ENCODE results near the gene B3GAT2. TPM values are rescaled to one million over a fixed set of nuclear protein-coding genes. Genes with fewer than 3 reads are reported as not detected.

B3GAT2 gene
- total and polyA plus RNA-seq, 2 donors (not counting 1 experiment from before 2014, with no cell fraction given), result not detected

DNA sequence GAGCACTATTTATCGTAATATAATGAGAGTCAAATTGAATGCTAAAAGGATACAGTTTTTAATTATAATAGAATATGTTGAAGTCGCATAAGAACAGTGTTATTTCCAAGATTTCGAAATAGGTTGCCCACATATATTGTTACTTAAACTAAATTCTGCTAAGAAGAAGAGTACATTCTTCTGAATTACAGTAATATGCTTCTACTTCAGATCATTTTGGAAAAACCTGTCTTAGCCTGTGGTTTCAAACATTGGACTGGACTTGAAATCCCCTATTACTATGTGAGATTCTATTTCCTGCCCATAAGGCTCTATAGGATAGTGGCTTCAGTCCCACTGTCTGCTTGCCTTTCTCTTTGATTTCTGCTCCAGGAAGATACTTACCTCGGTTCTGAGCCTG is 137.2 kb downstream of the B3GAT2 start:
- H3K27me3 ChIP-seq (replicated peaks in 1 of 4; ENCODE audit: control extremely low read depth in 1 of 4, control insufficient read depth in 3 of 4, insufficient read depth in 4 of 4, low read length in 3 of 4), result no peaks in the 10 kb centered on the region
- Mint-ChIP-seq H3K27ac (no peak overlapping the region), H3K4me3 (no peak overlapping the region), H3K9me3 (ENCODE audit: insufficient read depth) (peaks cover 5% of the 10 kb centered on the region), H3K4me1 (peaks cover 5% of the 10 kb centered on the region), H3K27me3 (no peaks in the 10 kb centered on the region)
- peaks cover 3 to 7% of the 10 kb centered on the region in 2 donors for H3K4me1 ChIP-seq (ENCODE audit: control insufficient read depth in 2 of 2, insufficient read depth in 2 of 2, low read length in 2 of 2)
- ATAC-seq (ENCODE audit: low read depth) (no peak), DNase-seq (no peak)
- no peak overlapping the region for H3K27ac ChIP-seq (ENCODE audit: low read length in 2 of 2)
- TF ChIP-seq, protein P1, sequence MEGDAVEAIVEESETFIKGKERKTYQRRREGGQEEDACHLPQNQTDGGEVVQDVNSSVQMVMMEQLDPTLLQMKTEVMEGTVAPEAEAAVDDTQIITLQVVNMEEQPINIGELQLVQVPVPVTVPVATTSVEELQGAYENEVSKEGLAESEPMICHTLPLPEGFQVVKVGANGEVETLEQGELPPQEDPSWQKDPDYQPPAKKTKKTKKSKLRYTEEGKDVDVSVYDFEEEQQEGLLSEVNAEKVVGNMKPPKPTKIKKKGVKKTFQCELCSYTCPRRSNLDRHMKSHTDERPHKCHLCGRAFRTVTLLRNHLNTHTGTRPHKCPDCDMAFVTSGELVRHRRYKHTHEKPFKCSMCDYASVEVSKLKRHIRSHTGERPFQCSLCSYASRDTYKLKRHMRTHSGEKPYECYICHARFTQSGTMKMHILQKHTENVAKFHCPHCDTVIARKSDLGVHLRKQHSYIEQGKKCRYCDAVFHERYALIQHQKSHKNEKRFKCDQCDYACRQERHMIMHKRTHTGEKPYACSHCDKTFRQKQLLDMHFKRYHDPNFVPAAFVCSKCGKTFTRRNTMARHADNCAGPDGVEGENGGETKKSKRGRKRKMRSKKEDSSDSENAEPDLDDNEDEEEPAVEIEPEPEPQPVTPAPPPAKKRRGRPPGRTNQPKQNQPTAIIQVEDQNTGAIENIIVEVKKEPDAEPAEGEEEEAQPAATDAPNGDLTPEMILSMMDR (IDR thresholded peaks at IDR 0.05), result no peak
- no peak for TF ChIP-seq EZH2 (IDR thresholded peaks at IDR 0.05; ENCODE audit: borderline replicate concordance, insufficient read depth, low read depth, low read length, poor library complexity, severe bottlenecking)
- intact Hi-C loops (cut with micrococcal nuclease), result no loop called here
- no peak overlapping the region for H3K4me2 ChIP-seq (replicated peaks; ENCODE audit: low read depth, low read length, poor library complexity, severe bottlenecking)
- peaks cover 0 to 12% (median 2%) of the 10 kb centered on the region in 3 donors for H3K9me3 ChIP-seq (ENCODE audit: control extremely low read depth in 1 of 3, control insufficient read depth in 2 of 3, insufficient read depth in 1 of 3, low read length in 2 of 3)
- no peaks in the 10 kb centered on the region for H4K20me1 ChIP-seq (ENCODE audit: control insufficient read depth, insufficient read depth, low read length, poor library complexity, severe bottlenecking)
- CTCF ChIA-PET, result no interaction called here
- H3K79me2 ChIP-seq (ENCODE audit: control insufficient read depth, insufficient read depth, low read length), result peaks cover 4% of the 10 kb centered on the region
- WGBS (ENCODE audit: insufficient coverage), result no CpG with 5 or more reads among the region's 4 CpGs
- peaks cover 0 to 7% of the 10 kb centered on the region in 2 experiments for H3K36me3 ChIP-seq (replicated peaks in 1 of 2; ENCODE audit: control extremely low read depth in 1 of 2, control insufficient read depth in 1 of 2, extremely low read depth in 1 of 2, insufficient read depth in 2 of 2, low read length in 1 of 2)
- POLR2A ChIA-PET, result no interaction called here
- no peak overlapping the region for H3K4me3 ChIP-seq (ENCODE audit: control extremely low read depth in 1 of 5, extremely low read depth in 1 of 5, insufficient read depth in 1 of 5, low read depth in 2 of 5, low read length in 4 of 5)
- no peak overlapping the region for H3K9ac ChIP-seq (ENCODE audit: low read length)
- no peak overlapping the region for H2AFZ ChIP-seq (ENCODE audit: insufficient read depth, low read depth, low read length, poor library complexity, severe bottlenecking)

DNA sequence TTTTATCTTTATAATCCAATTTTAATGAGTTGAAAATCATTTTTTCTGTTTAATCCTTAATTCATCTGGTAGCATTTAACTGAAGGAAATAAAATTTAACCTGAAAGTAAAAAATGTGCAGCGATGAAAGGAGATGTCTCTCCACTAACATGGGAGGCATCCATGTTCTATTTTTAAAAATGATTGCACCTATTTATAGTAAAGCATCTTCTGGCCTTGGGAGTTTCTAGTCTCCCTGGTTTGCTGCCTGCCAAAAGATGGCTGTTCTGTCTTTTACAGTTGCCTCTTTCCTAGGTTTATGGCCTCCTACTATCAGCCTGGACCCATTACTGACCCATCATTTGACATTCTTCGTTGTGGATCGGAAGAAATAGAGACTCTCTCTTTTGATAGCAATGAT is 143.0 kb downstream of the B3GAT2 start:
- H3K27ac Mint-ChIP-seq, result no peak overlapping the region
- H2AFZ ChIP-seq (ENCODE audit: insufficient read depth, low read depth, low read length, poor library complexity, severe bottlenecking), result no peak overlapping the region
- H4K20me1 ChIP-seq (ENCODE audit: control insufficient read depth, insufficient read depth, low read length, poor library complexity, severe bottlenecking), result no peaks in the 10 kb centered on the region
- DNase-seq, result no peak
- no peaks in the 10 kb centered on the region for H3K27me3 Mint-ChIP-seq
- H3K4me3 Mint-ChIP-seq, result no peak overlapping the region
- H3K9me3 Mint-ChIP-seq (ENCODE audit: insufficient read depth), result no peaks in the 10 kb centered on the region
- WGBS (ENCODE audit: insufficient coverage), result no CpG with 5 or more reads among the region's 3 CpGs
- no peaks in the 10 kb centered on the region for H3K4me1 ChIP-seq (ENCODE audit: control insufficient read depth in 2 of 2, insufficient read depth in 2 of 2, low read length in 2 of 2)
- H3K9ac ChIP-seq (ENCODE audit: low read length), result no peak overlapping the region
- no peak for TF ChIP-seq EZH2 (IDR thresholded peaks at IDR 0.05; ENCODE audit: borderline replicate concordance, insufficient read depth, low read depth, low read length, poor library complexity, severe bottlenecking)
- TF ChIP-seq, protein P1 (IDR thresholded peaks at IDR 0.05), result no peak
- ChIA-PET POLR2A (no interaction called here), CTCF (no interaction called here)
- H3K4me3 ChIP-seq (ENCODE audit: control extremely low read depth in 1 of 5, extremely low read depth in 1 of 5, insufficient read depth in 1 of 5, low read depth in 2 of 5, low read length in 4 of 5), result no peak overlapping the region
- H3K9me3 ChIP-seq (ENCODE audit: control extremely low read depth in 1 of 3, control insufficient read depth in 2 of 3, insufficient read depth in 1 of 3, low read length in 2 of 3), result no peaks in the 10 kb centered on the region
- ATAC-seq (ENCODE audit: low read depth), result no peak
- H3K27me3 ChIP-seq (replicated peaks in 1 of 4; ENCODE audit: control extremely low read depth in 1 of 4, control insufficient read depth in 3 of 4, insufficient read depth in 4 of 4, low read length in 3 of 4), result no peaks in the 10 kb centered on the region
- no peaks in the 10 kb centered on the region for H3K79me2 ChIP-seq (ENCODE audit: control insufficient read depth, insufficient read depth, low read length)
- intact Hi-C loops (cut with micrococcal nuclease), result no loop called here
- no peak overlapping the region for H3K27ac ChIP-seq (ENCODE audit: low read length in 2 of 2)
- no peak overlapping the region for H3K4me2 ChIP-seq (replicated peaks; ENCODE audit: low read depth, low read length, poor library complexity, severe bottlenecking)
- H3K4me1 Mint-ChIP-seq, result no peaks in the 10 kb centered on the region
- peaks cover 3 to 6% of the 10 kb centered on the region in 2 experiments for H3K36me3 ChIP-seq (replicated peaks in 1 of 2; ENCODE audit: control extremely low read depth in 1 of 2, control insufficient read depth in 1 of 2, extremely low read depth in 1 of 2, insufficient read depth in 2 of 2, low read length in 1 of 2)

All from B cell (primary cell).